ENCODE measurements around the gene ATRNL1.

The ATRNL1 gene

DNA sequence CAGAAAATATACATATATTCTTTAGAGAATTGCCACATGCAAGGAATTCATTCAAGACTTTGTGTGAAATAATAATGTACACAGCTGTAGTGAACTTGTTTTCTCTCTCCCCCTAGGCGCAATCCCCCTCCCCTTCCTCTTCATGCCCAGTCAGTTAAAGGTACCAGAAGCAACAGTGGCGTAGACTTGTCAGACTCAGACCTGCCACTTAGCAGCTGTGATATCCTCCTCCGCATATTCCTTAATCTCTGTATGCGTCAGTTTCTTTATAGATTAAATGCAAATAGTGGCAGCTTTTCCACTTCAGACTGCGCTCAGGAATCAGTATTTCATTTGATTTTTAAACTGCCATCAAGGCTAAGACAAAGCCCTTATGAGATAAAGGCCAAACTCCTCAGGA, 815.9 kb downstream of the ATRNL1 start:
- Histone ChIP-seq H3K27ac (ENCODE audit: low read length) (no peak overlapping the region), H3K27me3 (ENCODE audit: low read depth, low read length) (no peaks in the 10 kb centered on the region), H3K4me1 (ENCODE audit: control insufficient read depth in 1 of 2, insufficient read depth in 2 of 2, low read length in 2 of 2) (no peaks in the 10 kb centered on the region), H3K9me3 (ENCODE audit: control insufficient read depth in 1 of 2, low read length in 2 of 2) (no peaks in the 10 kb centered on the region), H3K4me3 (ENCODE audit: low read depth in 1 of 2, low read length in 2 of 2) (no peak overlapping the region), H3K36me3 (ENCODE audit: control insufficient read depth in 1 of 2, insufficient read depth in 2 of 2, low read length in 2 of 2) (no peaks in the 10 kb centered on the region)

DNA sequence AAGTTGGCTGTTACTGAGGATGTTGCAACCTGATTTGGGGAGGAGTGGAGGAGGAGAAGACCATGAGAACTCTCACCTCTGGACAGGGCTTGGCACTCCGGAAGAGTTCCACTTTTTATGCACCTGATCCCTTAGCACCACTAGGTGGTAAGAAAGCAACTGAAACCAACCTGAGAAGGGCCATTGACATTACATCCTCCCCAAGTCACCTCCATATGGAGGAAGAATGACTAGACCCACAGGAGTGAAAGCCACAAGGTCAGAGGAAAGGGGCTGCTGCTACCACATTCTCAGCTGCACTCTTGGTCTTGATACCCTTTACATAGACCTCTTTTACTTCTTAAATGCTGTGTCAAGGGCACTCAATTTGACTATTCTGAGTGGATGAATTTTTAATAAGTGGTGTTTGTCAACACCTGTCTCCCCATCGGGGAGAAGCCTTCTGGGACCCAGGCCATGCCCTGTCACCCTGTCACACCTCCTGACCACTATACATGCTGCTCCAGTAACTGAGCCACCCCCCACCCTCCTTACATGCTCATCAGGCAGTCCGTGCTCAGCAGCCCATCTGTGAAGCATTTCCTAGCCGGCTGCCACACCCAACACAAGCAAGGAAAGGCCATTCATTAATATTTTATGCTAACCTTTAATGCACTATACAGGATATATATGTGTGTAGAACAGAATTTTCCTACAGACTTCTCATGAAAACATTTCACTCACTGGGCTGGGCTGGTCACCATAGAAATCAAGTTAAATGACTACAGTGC, 817.0 kb downstream of the ATRNL1 start:
- H3K4me3 ChIP-seq (ENCODE audit: low read depth in 1 of 2, low read length in 2 of 2) = no peak overlapping the region
- H3K36me3 ChIP-seq (ENCODE audit: control insufficient read depth in 1 of 2, insufficient read depth in 2 of 2, low read length in 2 of 2) = no peaks in the 10 kb centered on the region
- H3K9me3 ChIP-seq (ENCODE audit: control insufficient read depth in 1 of 2, low read length in 2 of 2) = no peaks in the 10 kb centered on the region
- H3K27me3 ChIP-seq (ENCODE audit: low read depth, low read length) = no peaks in the 10 kb centered on the region
- no peaks in the 10 kb centered on the region for H3K4me1 ChIP-seq (ENCODE audit: control insufficient read depth in 1 of 2, insufficient read depth in 2 of 2, low read length in 2 of 2)
- no peak overlapping the region for H3K27ac ChIP-seq (ENCODE audit: low read length)

DNA sequence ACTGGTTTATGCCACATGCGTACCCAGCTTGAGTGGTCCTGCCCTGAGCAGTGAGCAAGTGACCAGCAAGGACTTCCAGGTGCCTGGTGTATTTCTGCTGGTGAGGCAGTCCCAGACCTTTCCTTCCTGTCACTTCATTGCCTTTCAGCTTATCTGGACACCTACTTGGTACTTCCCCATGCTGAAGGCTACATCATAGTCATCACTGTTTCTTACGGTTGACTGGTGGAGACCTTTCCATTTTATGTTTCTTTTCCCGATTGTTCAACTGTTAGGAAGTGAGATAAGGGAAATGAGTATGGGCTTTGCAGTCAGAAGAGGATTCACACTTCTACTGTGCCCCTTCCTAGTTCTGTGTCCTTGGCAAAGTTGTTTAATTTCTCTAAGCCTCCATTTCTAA, 821.3 kb downstream of the ATRNL1 start:
- H3K27me3 ChIP-seq (ENCODE audit: low read depth, low read length) = no peaks in the 10 kb centered on the region
- H3K4me3 ChIP-seq (ENCODE audit: low read depth in 1 of 2, low read length in 2 of 2) = no peak overlapping the region
- H3K4me1 ChIP-seq (ENCODE audit: control insufficient read depth in 1 of 2, insufficient read depth in 2 of 2, low read length in 2 of 2) = no peaks in the 10 kb centered on the region
- H3K9me3 ChIP-seq (ENCODE audit: control insufficient read depth in 1 of 2, low read length in 2 of 2) = no peaks in the 10 kb centered on the region
- no peak overlapping the region for H3K27ac ChIP-seq (ENCODE audit: low read length)
- no peaks in the 10 kb centered on the region for H3K36me3 ChIP-seq (ENCODE audit: control insufficient read depth in 1 of 2, insufficient read depth in 2 of 2, low read length in 2 of 2)

DNA sequence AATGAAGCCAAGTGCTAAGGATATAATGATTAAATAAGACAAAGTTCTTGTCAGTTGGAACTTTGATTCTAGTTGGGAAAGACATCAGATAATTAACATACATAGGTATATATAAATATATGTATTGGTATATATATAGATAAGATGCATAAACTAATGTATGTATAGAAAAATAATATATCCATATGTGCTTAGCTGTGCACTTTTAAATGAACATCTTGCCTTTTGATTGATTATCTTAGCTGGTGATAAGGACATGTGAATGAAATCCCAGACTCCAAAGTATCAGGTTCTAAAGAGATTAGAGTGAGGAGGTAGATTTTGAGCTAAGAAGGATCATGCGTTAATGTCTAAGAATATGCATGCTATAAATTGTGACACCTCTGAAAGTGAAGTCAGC, 822.3 kb downstream of the ATRNL1 start:
- Histone ChIP-seq H3K4me1 (ENCODE audit: control insufficient read depth in 1 of 2, insufficient read depth in 2 of 2, low read length in 2 of 2) (no peaks in the 10 kb centered on the region), H3K9me3 (ENCODE audit: control insufficient read depth in 1 of 2, low read length in 2 of 2) (no peaks in the 10 kb centered on the region), H3K27ac (ENCODE audit: low read length) (no peak overlapping the region), H3K4me3 (ENCODE audit: low read depth in 1 of 2, low read length in 2 of 2) (no peak overlapping the region), H3K36me3 (ENCODE audit: control insufficient read depth in 1 of 2, insufficient read depth in 2 of 2, low read length in 2 of 2) (no peaks in the 10 kb centered on the region), H3K27me3 (ENCODE audit: low read depth, low read length) (no peaks in the 10 kb centered on the region)

DNA sequence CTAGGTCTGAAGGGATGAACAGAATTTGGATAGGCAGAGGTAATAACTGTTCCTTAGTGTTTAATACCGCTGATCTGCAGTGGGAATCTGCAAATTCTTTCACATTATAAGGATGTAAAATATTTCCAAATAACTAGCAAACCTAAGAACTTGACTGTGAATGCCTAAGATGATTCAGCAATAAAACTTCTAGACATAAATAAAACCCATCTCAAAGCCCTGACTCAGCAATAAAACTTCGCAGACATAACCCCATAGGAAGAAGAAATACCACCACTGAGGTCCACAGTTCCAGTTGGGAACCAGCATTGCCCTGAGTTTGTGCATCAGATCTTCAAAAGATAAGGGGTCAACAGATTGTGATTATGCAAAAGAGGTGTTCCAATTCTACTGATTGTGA, 825.6 kb downstream of the ATRNL1 start:
- Histone ChIP-seq H3K27me3 (ENCODE audit: low read depth, low read length) (no peaks in the 10 kb centered on the region), H3K9me3 (ENCODE audit: control insufficient read depth in 1 of 2, low read length in 2 of 2) (no peaks in the 10 kb centered on the region), H3K4me3 (ENCODE audit: low read depth in 1 of 2, low read length in 2 of 2) (no peak overlapping the region), H3K27ac (ENCODE audit: low read length) (no peak overlapping the region), H3K4me1 (ENCODE audit: control insufficient read depth in 1 of 2, insufficient read depth in 2 of 2, low read length in 2 of 2) (no peaks in the 10 kb centered on the region), H3K36me3 (ENCODE audit: control insufficient read depth in 1 of 2, insufficient read depth in 2 of 2, low read length in 2 of 2) (no peaks in the 10 kb centered on the region)

DNA sequence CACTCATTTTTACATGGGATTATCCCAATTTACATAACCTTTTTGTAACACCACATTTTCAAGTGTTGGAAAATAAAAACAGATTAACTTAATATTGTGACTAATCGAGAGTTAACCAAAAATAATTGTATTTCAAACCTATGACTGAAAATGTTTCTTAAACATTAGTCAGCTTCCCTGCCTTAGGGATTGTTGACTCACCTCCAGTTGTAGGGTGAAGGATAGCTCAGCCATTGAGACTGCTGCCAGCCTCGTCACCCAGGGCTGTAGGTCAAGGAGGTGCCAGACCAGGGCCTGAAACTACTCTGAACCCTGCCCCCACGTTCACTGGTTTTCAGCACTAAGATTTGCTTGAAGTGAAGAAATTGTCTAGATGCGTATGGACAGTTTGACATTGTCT, 828.6 kb downstream of the ATRNL1 start:
- Histone ChIP-seq H3K36me3 (ENCODE audit: control insufficient read depth in 1 of 2, insufficient read depth in 2 of 2, low read length in 2 of 2) (no peaks in the 10 kb centered on the region), H3K4me3 (ENCODE audit: low read depth in 1 of 2, low read length in 2 of 2) (no peak overlapping the region), H3K9me3 (ENCODE audit: control insufficient read depth in 1 of 2, low read length in 2 of 2) (peaks cover 0 to 2% of the 10 kb centered on the region in 2 donors), H3K27me3 (ENCODE audit: low read depth, low read length) (no peaks in the 10 kb centered on the region), H3K27ac (ENCODE audit: low read length) (no peak overlapping the region), H3K4me1 (ENCODE audit: control insufficient read depth in 1 of 2, insufficient read depth in 2 of 2, low read length in 2 of 2) (no peaks in the 10 kb centered on the region)

DNA sequence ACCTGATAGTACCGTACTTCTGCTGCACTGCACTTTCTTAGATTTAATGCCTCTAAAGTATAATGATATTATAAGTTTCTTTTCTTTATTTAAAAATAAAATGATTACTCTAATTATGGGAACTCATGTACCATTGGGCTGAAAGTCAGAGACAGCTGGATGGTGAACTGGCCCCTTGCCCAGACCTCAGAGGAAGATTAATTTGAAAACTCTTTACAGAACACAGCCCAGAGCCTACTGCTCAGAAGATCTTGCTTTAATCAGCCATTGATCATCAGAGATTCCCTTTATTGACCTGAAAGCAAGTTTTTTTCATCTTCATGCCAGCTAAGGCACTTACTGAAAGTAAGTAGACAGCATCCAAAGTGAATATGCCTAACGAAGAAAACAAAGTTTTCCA, 838.1 kb downstream of the ATRNL1 start:
- Histone ChIP-seq H3K36me3 (ENCODE audit: control insufficient read depth in 1 of 2, insufficient read depth in 2 of 2, low read length in 2 of 2) (no peaks in the 10 kb centered on the region), H3K27ac (ENCODE audit: low read length) (no peak overlapping the region), H3K9me3 (ENCODE audit: control insufficient read depth in 1 of 2, low read length in 2 of 2) (no peaks in the 10 kb centered on the region), H3K4me3 (ENCODE audit: low read depth in 1 of 2, low read length in 2 of 2) (no peak overlapping the region), H3K4me1 (ENCODE audit: control insufficient read depth in 1 of 2, insufficient read depth in 2 of 2, low read length in 2 of 2) (no peaks in the 10 kb centered on the region), H3K27me3 (ENCODE audit: low read depth, low read length) (no peaks in the 10 kb centered on the region)

DNA sequence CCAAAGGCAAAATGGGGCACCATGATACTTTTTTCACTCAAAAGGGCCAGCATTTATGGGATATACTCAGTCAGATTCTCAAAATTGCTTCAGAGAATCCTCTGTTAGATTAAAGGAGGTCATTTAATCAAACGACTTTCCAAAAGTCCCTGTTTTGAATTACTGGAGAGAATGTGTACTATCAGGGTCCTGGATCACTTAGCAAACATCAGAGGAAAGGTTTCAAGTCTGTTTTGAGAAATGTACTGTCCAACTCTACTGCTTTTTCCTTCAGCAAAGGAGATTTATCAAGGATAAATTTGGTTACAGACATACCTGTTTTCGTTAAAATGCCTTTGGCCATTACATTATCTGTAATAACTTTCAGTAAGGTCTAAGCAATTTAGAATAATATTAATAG, 838.9 kb downstream of the ATRNL1 start:
- H3K9me3 ChIP-seq (ENCODE audit: control insufficient read depth in 1 of 2, low read length in 2 of 2) = no peaks in the 10 kb centered on the region
- no peaks in the 10 kb centered on the region for H3K36me3 ChIP-seq (ENCODE audit: control insufficient read depth in 1 of 2, insufficient read depth in 2 of 2, low read length in 2 of 2)
- H3K27ac ChIP-seq (ENCODE audit: low read length) = no peak overlapping the region
- no peak overlapping the region for H3K4me3 ChIP-seq (ENCODE audit: low read depth in 1 of 2, low read length in 2 of 2)
- no peaks in the 10 kb centered on the region for H3K27me3 ChIP-seq (ENCODE audit: low read depth, low read length)
- no peaks in the 10 kb centered on the region for H3K4me1 ChIP-seq (ENCODE audit: control insufficient read depth in 1 of 2, insufficient read depth in 2 of 2, low read length in 2 of 2)

DNA sequence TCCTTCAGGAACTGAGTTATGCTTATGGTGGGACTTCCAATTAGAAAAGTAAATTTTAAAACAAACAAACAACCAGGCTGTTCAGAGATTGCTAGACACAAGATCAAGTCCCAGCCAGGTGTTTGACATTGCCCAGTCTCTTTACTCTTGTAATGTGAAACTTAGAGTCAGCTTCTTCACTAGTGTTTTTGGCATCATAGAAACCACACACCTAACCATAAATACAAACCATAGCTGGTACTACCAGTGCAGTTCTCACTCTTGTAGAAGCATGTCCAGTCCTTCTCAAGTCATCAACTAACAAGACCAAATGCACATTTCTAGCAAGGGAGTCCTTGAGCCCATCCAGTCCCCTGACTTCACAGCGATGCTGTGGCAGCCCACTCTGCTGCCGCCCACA, 839.9 kb downstream of the ATRNL1 start:
- no peak overlapping the region for H3K4me3 ChIP-seq (ENCODE audit: low read depth in 1 of 2, low read length in 2 of 2)
- no peaks in the 10 kb centered on the region for H3K27me3 ChIP-seq (ENCODE audit: low read depth, low read length)
- no peaks in the 10 kb centered on the region for H3K4me1 ChIP-seq (ENCODE audit: control insufficient read depth in 1 of 2, insufficient read depth in 2 of 2, low read length in 2 of 2)
- no peaks in the 10 kb centered on the region for H3K36me3 ChIP-seq (ENCODE audit: control insufficient read depth in 1 of 2, insufficient read depth in 2 of 2, low read length in 2 of 2)
- H3K9me3 ChIP-seq (ENCODE audit: control insufficient read depth in 1 of 2, low read length in 2 of 2) = no peaks in the 10 kb centered on the region
- no peak overlapping the region for H3K27ac ChIP-seq (ENCODE audit: low read length)

DNA sequence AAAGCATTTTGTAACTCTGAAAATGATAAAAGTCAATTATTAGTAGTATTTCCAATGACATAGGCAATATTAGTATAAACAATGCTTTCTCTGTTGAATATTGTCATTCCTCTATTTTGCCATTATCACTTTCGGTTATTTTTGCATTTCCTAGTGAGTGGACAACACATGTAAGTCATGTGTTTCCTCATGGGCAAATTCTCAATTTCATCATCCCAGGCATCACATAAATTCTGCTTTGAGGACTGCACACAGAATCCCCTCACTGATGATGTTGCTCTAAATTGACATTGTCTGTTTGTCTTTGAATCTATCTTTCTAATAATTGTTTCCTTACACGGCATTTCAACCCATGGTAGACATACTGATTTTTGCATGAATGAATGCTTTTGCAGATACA, 842.6 kb downstream of the ATRNL1 start:
- H3K36me3 ChIP-seq (ENCODE audit: control insufficient read depth in 1 of 2, insufficient read depth in 2 of 2, low read length in 2 of 2) = no peaks in the 10 kb centered on the region
- no peaks in the 10 kb centered on the region for H3K9me3 ChIP-seq (ENCODE audit: control insufficient read depth in 1 of 2, low read length in 2 of 2)
- no peak overlapping the region for H3K4me3 ChIP-seq (ENCODE audit: low read depth in 1 of 2, low read length in 2 of 2)
- H3K27me3 ChIP-seq (ENCODE audit: low read depth, low read length) = no peaks in the 10 kb centered on the region
- no peak overlapping the region for H3K27ac ChIP-seq (ENCODE audit: low read length)
- no peaks in the 10 kb centered on the region for H3K4me1 ChIP-seq (ENCODE audit: control insufficient read depth in 1 of 2, insufficient read depth in 2 of 2, low read length in 2 of 2)

DNA sequence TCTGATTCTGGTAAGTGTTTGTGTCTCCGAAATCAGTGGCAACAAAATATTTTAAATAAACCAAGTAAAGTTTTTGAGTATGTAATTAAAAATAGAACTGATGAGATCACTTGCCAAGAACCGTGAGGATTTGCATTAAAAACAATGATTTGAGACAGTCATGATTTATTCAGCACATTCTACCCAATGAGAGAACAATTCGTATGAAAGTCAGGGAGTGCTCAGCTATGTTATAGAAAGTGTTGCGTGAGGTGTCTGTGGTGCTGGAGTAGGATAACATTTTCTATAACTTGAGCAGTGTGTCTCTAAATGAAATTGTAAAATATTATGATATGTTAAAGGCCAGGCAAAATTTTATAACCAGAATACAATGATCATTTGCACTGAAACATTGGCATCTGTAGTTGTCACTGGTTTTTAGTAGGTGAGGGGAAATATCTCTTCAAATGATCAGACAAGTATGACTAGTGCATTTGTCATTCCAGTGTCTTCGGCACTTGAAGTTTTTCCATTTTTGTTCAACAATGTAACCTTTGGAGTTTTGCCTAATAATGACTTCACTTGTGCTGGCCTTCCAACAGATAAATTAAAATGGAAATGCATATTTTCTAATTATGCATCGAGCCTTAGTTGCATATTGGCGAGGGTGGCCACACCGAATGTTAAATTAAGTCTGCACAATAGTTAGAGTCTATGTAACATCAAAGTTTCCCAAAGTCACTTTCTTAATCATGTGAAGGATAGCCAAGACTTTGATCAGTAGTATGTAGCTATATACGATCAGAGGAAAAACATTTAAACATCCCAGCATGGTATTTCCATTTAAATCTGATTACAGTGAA, 844.0 kb downstream of the ATRNL1 start:
- no peak overlapping the region for H3K4me3 ChIP-seq (ENCODE audit: low read depth in 1 of 2, low read length in 2 of 2)
- no peaks in the 10 kb centered on the region for H3K9me3 ChIP-seq (ENCODE audit: control insufficient read depth in 1 of 2, low read length in 2 of 2)
- H3K27me3 ChIP-seq (ENCODE audit: low read depth, low read length) = no peaks in the 10 kb centered on the region
- H3K4me1 ChIP-seq (ENCODE audit: control insufficient read depth in 1 of 2, insufficient read depth in 2 of 2, low read length in 2 of 2) = peaks cover 0 to 3% of the 10 kb centered on the region in 2 donors
- no peaks in the 10 kb centered on the region for H3K36me3 ChIP-seq (ENCODE audit: control insufficient read depth in 1 of 2, insufficient read depth in 2 of 2, low read length in 2 of 2)
- no peak overlapping the region for H3K27ac ChIP-seq (ENCODE audit: low read length)

DNA sequence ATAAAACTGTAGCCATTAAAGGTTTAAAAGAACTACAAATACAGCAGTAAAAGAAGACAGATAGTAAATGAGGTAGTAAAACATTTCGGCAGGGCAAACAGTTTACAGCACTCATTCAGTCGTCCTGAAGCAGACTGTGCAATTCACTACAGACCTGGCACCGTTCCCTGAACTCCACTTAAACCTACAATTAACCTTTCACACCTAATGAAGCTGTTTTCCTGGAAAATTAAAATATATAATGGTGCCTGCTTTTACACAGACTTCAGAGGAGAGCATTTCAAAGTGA, 844.5 kb downstream of the ATRNL1 start:
- H3K4me3 ChIP-seq (ENCODE audit: low read depth in 1 of 2, low read length in 2 of 2) = no peak overlapping the region
- H3K36me3 ChIP-seq (ENCODE audit: control insufficient read depth in 1 of 2, insufficient read depth in 2 of 2, low read length in 2 of 2) = no peaks in the 10 kb centered on the region
- no peak overlapping the region for H3K27ac ChIP-seq (ENCODE audit: low read length)
- no peaks in the 10 kb centered on the region for H3K9me3 ChIP-seq (ENCODE audit: control insufficient read depth in 1 of 2, low read length in 2 of 2)
- no peaks in the 10 kb centered on the region for H3K27me3 ChIP-seq (ENCODE audit: low read depth, low read length)
- H3K4me1 ChIP-seq (ENCODE audit: control insufficient read depth in 1 of 2, insufficient read depth in 2 of 2, low read length in 2 of 2) = peaks cover 0 to 6% of the 10 kb centered on the region in 2 donors

All from muscle layer of duodenum (tissue), 2 donors.